ENCODE measurements around the gene CYP27A1.

- TF ChIP-seq EZH2 (IDR thresholded peaks at IDR 0.05) (no peak), CTCF (IDR thresholded peaks at IDR 0.05) (no peak), EZH2phosphoT487 (IDR thresholded peaks at IDR 0.05) (no peak)
These were observed 5.5 kb upstream of the CYP27A1 start for GRCh38 chr2:218776488-218776887.

All from neural progenitor cell (in vitro differentiated cells).